HPDE6-E6E7 (cell line): ENCODE data around the gene CNTN4.

Experiments
- DNase-seq: peaks from one replicate; pipeline ENCODE4 v3.0.0; 2011; ENCODE audit warnings: missing footprints; ENCODE audit errors: extremely low spot score

The CNTN4 gene

GRCh38 chr3:2392981-2393380 lies 294.3 kb downstream of the CNTN4 start:
- no peak for DNase-seq

- no peak for DNase-seq
These were observed 316.4 kb downstream of the CNTN4 start for GRCh38 chr3:2415083-2415482.

- DNase-seq: no peak
These were observed 322.3 kb downstream of the CNTN4 start for GRCh38 chr3:2420919-2421318.

GRCh38 chr3:2423143-2423542 lies 324.5 kb downstream of the CNTN4 start:
- DNase-seq: no peak

GRCh38 chr3:2441558-2441957 lies 342.9 kb downstream of the CNTN4 start:
- no peak for DNase-seq

GRCh38 chr3:2446146-2446545 lies 347.5 kb downstream of the CNTN4 start:
- DNase-seq: no peak

GRCh38 chr3:2452249-2452648 lies 353.6 kb downstream of the CNTN4 start:
- DNase-seq: no peak

- DNase-seq: no peak
These were observed 356.2 kb downstream of the CNTN4 start for GRCh38 chr3:2454865-2455264.

GRCh38 chr3:2456788-2457187 lies 358.1 kb downstream of the CNTN4 start:
- DNase-seq: no peak

- no peak for DNase-seq
These were observed 360.1 kb downstream of the CNTN4 start for GRCh38 chr3:2458816-2459215.

- no peak for DNase-seq
These were observed 367.2 kb downstream of the CNTN4 start for GRCh38 chr3:2465842-2466241.

GRCh38 chr3:2468816-2469215 lies 370.1 kb downstream of the CNTN4 start:
- DNase-seq: no peak

- no peak for DNase-seq
These were observed 378.3 kb downstream of the CNTN4 start for GRCh38 chr3:2476996-2477395.

- no peak for DNase-seq
These were observed 379.0 kb downstream of the CNTN4 start for GRCh38 chr3:2477620-2478019.

- DNase-seq: no peak
These were observed 385.7 kb downstream of the CNTN4 start for GRCh38 chr3:2484162-2485026.

- DNase-seq: no peak
These were observed 386.3 kb downstream of the CNTN4 start for GRCh38 chr3:2485027-2485375.

- no peak for DNase-seq
These were observed 397.1 kb downstream of the CNTN4 start for GRCh38 chr3:2495746-2496145.

- no peak for DNase-seq
These were observed 406.2 kb downstream of the CNTN4 start for GRCh38 chr3:2504912-2505311.

GRCh38 chr3:2506776-2507175 lies 408.1 kb downstream of the CNTN4 start:
- no peak for DNase-seq

- DNase-seq: no peak
These were observed 412.0 kb downstream of the CNTN4 start for GRCh38 chr3:2510591-2511145.

GRCh38 chr3:2511356-2511755 lies 412.7 kb downstream of the CNTN4 start:
- no peak for DNase-seq

GRCh38 chr3:2512881-2513280 lies 414.2 kb downstream of the CNTN4 start:
- no peak for DNase-seq

GRCh38 chr3:2513986-2514385 lies 415.3 kb downstream of the CNTN4 start:
- no peak for DNase-seq
